HEK293 (cell line): ENCODE results near the gene PDIA3.

Experiments
- CTCF ChIA-PET: fragments of 350-600 bp; formaldehyde crosslinking; extraction: SDS; loops from one replicate; lab custom pipeline; 2021; ENCODE audit warnings: antibody characterized with exemption; lab: Yijun Ruan, JAX
- POLR2A ChIA-PET: fragments of 300-600 bp; formaldehyde crosslinking; extraction: SDS; loops from one replicate; lab custom pipeline; 2020; ENCODE audit warnings: antibody characterized with exemption, inconsistent platforms; lab: Yijun Ruan, JAX
- H3K27ac ChIP-seq: fragments of 200-500 bp; sonication (Bioruptor generic); 2 replicates; pipeline ENCODE4 v1.5.1; 2014; ENCODE audit warnings: low read depth, low read length, control low read depth, inconsistent platforms; ENCODE audit errors: extremely low read depth
- H3K36me3 ChIP-seq, 2 experiments: fragments of 200-500 bp in 1 of 2; sonication (Bioruptor generic) in 1 of 2; 1 replicate in 1 of 2; 2 replicates in 1 of 2; pipeline ENCODE4 v1.5.1; 2014 to 2017; ENCODE audit warnings: inconsistent platforms in 2 of 2, low read length in 2 of 2; ENCODE audit not compliant: control insufficient read depth in 2 of 2, insufficient read depth in 1 of 2
- H3K4me1 ChIP-seq: fragments of 200-500 bp; sonication (Bioruptor generic); 2 replicates; pipeline ENCODE4 v1.5.1; 2014; ENCODE audit warnings: mild to moderate bottlenecking, low read length, inconsistent platforms; ENCODE audit not compliant: control insufficient read depth, insufficient read depth
- H3K4me3 ChIP-seq: 2 replicates; pipeline ENCODE4 v1.5.1; 2011; ENCODE audit warnings: low read depth, mild to moderate bottlenecking, control low read depth, low read length, moderate library complexity
- H3K9me3 ChIP-seq: fragments of 200-500 bp; sonication (Bioruptor generic); 2 replicates; pipeline ENCODE4 v1.5.1; 2014; ENCODE audit warnings: low read depth, low read length, inconsistent platforms; ENCODE audit not compliant: control insufficient read depth, insufficient read depth
- BCL6B ChIP-seq: fragments of 450-650 bp; formaldehyde crosslinking; IDR thresholded peaks from 2 replicates; pipeline ENCODE4 v1.5.1; 2017; ENCODE audit warnings: missing biosample characterization, missing genetic modification characterization
- GLIS2 ChIP-seq: fragments of 450-650 bp; formaldehyde crosslinking; IDR thresholded peaks from 2 replicates; pipeline ENCODE4 v1.5.1; 2016; ENCODE audit warnings: missing biosample characterization, missing genetic modification characterization
- HOXD13 ChIP-seq: sonication (generic); formaldehyde crosslinking; IDR thresholded peaks from 2 replicates; pipeline ENCODE4 v1.8.0; 2022; ENCODE audit warnings: missing genetic modification reagents, borderline replicate concordance
- OSR2 ChIP-seq: fragments of 450-650 bp; formaldehyde crosslinking; IDR thresholded peaks from 2 replicates; pipeline ENCODE4 v1.5.1; 2016; ENCODE audit warnings: missing biosample characterization, missing genetic modification characterization
- PRDM1 ChIP-seq: fragments of 450-650 bp; formaldehyde crosslinking; IDR thresholded peaks from 2 replicates; pipeline ENCODE4; 2016; ENCODE audit warnings: missing biosample characterization, missing genetic modification characterization
- YY2 ChIP-seq: fragments of 450-650 bp; formaldehyde crosslinking; IDR thresholded peaks from 2 replicates; pipeline ENCODE4 v1.5.1; 2016; ENCODE audit warnings: missing biosample characterization, missing genetic modification characterization
- ZNF138 ChIP-seq: fragments of 450-650 bp; formaldehyde crosslinking; IDR thresholded peaks from 2 replicates; pipeline ENCODE4 v1.5.1; 2016; ENCODE audit warnings: missing biosample characterization, missing genetic modification characterization, borderline replicate concordance
- ZNF146 ChIP-seq: fragments of 450-650 bp; formaldehyde crosslinking; IDR thresholded peaks from 2 replicates; pipeline ENCODE4 v1.5.1; 2016; ENCODE audit warnings: missing biosample characterization, missing genetic modification characterization
- ZNF211 ChIP-seq: fragments of 450-650 bp; formaldehyde crosslinking; IDR thresholded peaks from 2 replicates; pipeline ENCODE4 v1.5.1; 2016; ENCODE audit warnings: low read depth, missing biosample characterization, missing genetic modification characterization
- ZNF221 ChIP-seq: fragments of 450-650 bp; formaldehyde crosslinking; IDR thresholded peaks from 2 replicates; pipeline ENCODE4 v1.5.1; 2017; ENCODE audit warnings: missing biosample characterization, missing genetic modification characterization, borderline replicate concordance
- ZNF223 ChIP-seq: fragments of 450-650 bp; formaldehyde crosslinking; IDR thresholded peaks from 2 replicates; pipeline ENCODE4 v1.5.1; 2016; ENCODE audit warnings: missing biosample characterization, missing genetic modification characterization
- ZNF274 ChIP-seq, 2 experiments: fragments of 200-500 bp in 1 of 2; fragments of 450-650 bp in 1 of 2; sonication (Bioruptor generic) in 1 of 2; formaldehyde crosslinking in 1 of 2; IDR thresholded peaks; 2 replicates each; pipeline versions ENCODE4 v1.5.1 to v1.6.1; 2014 to 2016; ENCODE audit warnings: borderline replicate concordance in 1 of 2, inconsistent platforms in 1 of 2, low read length in 1 of 2, missing biosample characterization in 1 of 2, missing genetic modification characterization in 1 of 2
- ZNF280D ChIP-seq: fragments of 450-650 bp; formaldehyde crosslinking; IDR thresholded peaks from 2 replicates; pipeline ENCODE4 v1.5.1; 2016; ENCODE audit warnings: missing biosample characterization, missing genetic modification characterization
- ZNF398 ChIP-seq: fragments of 450-650 bp; formaldehyde crosslinking; IDR thresholded peaks from 2 replicates; pipeline ENCODE4 v1.5.1; 2017; ENCODE audit warnings: missing biosample characterization, missing genetic modification characterization
- ZNF580 ChIP-seq: fragments of 450-650 bp; formaldehyde crosslinking; IDR thresholded peaks from 2 replicates; pipeline ENCODE4 v1.5.1; 2016; ENCODE audit warnings: missing biosample characterization, missing genetic modification characterization
- ZNF670 ChIP-seq: fragments of 450-650 bp; formaldehyde crosslinking; IDR thresholded peaks from 2 replicates; pipeline ENCODE4 v1.5.1; 2016; ENCODE audit warnings: missing biosample characterization, missing genetic modification characterization, low read depth
- ZNF677 ChIP-seq: fragments of 450-650 bp; IDR thresholded peaks from 2 replicates; pipeline ENCODE4 v1.5.0; 2018; ENCODE audit warnings: missing biosample characterization, mild to moderate bottlenecking, missing genetic modification characterization, moderate library complexity
- ZNF692 ChIP-seq: fragments of 450-650 bp; formaldehyde crosslinking; IDR thresholded peaks from 2 replicates; pipeline ENCODE4 v1.5.1; 2016; ENCODE audit warnings: missing biosample characterization, missing genetic modification characterization
- ZNF768 ChIP-seq: fragments of 450-650 bp; formaldehyde crosslinking; IDR thresholded peaks from 2 replicates; pipeline ENCODE4 v1.5.1; 2018; ENCODE audit warnings: missing biosample characterization, mild to moderate bottlenecking, missing genetic modification characterization
- ZSCAN16 ChIP-seq: fragments of 450-650 bp; formaldehyde crosslinking; IDR thresholded peaks from 2 replicates; pipeline ENCODE4 v1.5.1; 2016; ENCODE audit warnings: missing biosample characterization, missing genetic modification characterization

PDIA3 gene

GRCh38 chr15:43751885-43752284 lies 5.6 kb downstream of the PDIA3 start (continued):
- TF ChIP-seq ZNF280D (tag by site-specific recombination) (no peak), ZNF398 (tag by site-specific recombination) (no peak), ZNF223 (tag by site-specific recombination) (no peak), OSR2 (tag by site-specific recombination) (no peak), ZNF146 (tag by site-specific recombination) (no peak)

- H3K36me3 ChIP-seq = peaks cover 54 to 82% of the 10 kb centered on the region in 2 experiments
- POLR2A ChIA-PET = no interaction called here
- CTCF ChIA-PET = no interaction called here
Measured at GRCh38 chr15:43762824-43763223, 16.6 kb downstream of the PDIA3 start.

GRCh38 chr15:43763819-43764446 lies 17.7 kb downstream of the PDIA3 start:
- POLR2A ChIA-PET = no interaction called here
- CTCF ChIA-PET = no interaction called here
- Histone ChIP-seq H3K4me1 (no peaks in the 10 kb centered on the region), H3K9me3 (no peaks in the 10 kb centered on the region), H3K36me3 (peaks cover 57 to 84% of the 10 kb centered on the region in 2 experiments), H3K4me3 (no peak overlapping the region), H3K27ac (no peak overlapping the region)
- TF ChIP-seq ZNF138 (tag by site-specific recombination) (no peak), ZNF670 (no peak), HOXD13 (CRISPR knock-in tag) (no peak), YY2 (no peak), ZNF677 (no peak), ZNF211 (no peak), PRDM1 (no peak), GLIS2 (no peak), ZNF692 (tag by site-specific recombination) (no peak), ZSCAN16 (no peak), ZNF274 (IDR thresholded peaks at IDR 0.05; ENCODE audit: low read length) (no peak), ZNF274 (tag by site-specific recombination; IDR thresholded peaks at IDR 0.05; ENCODE audit: borderline replicate concordance) (no peak)

More at GRCh38 chr15:43762824-43763223, 16.6 kb downstream of the PDIA3 start:
- Histone ChIP-seq H3K4me3 (no peak overlapping the region), H3K9me3 (no peaks in the 10 kb centered on the region), H3K27ac (no peak overlapping the region), H3K4me1 (no peaks in the 10 kb centered on the region)
- no peak for TF ChIP-seq OSR2 (tag by site-specific recombination)
- no peak for TF ChIP-seq ZNF221 (tag by site-specific recombination)
- TF ChIP-seq BCL6B (tag by site-specific recombination) = no peak
- TF ChIP-seq ZNF768 (tag by site-specific recombination) = no peak
- TF ChIP-seq ZNF580 (tag by site-specific recombination) = no peak
- TF ChIP-seq ZNF692 (tag by site-specific recombination) = no peak
